GM12875 (cell line): ENCODE data around the gene PHLPP2.
A peak's percentile ranks its signal among the peaks of the same experiment; 100 is the strongest.

ENCODE experiments used
- H3K4me3 ChIP-seq: one replicate; pipeline ENCODE4 v1.5.1; 2011; ENCODE audit warnings: low read depth, low read length, control low read depth
- TF ChIP-seq, protein P1 (sequence below): IDR thresholded peaks from 2 replicates; pipeline ENCODE4 v1.5.1; 2011; ENCODE audit warnings: low read depth, mild to moderate bottlenecking, control low read depth, inconsistent platforms, low read length, moderate library complexity, borderline replicate concordance; ENCODE audit not compliant: insufficient read depth

PHLPP2 gene

GRCh38 chr16:71669926-71670536, 54.5 kb downstream of the PHLPP2 start:
- TF ChIP-seq, protein P1, sequence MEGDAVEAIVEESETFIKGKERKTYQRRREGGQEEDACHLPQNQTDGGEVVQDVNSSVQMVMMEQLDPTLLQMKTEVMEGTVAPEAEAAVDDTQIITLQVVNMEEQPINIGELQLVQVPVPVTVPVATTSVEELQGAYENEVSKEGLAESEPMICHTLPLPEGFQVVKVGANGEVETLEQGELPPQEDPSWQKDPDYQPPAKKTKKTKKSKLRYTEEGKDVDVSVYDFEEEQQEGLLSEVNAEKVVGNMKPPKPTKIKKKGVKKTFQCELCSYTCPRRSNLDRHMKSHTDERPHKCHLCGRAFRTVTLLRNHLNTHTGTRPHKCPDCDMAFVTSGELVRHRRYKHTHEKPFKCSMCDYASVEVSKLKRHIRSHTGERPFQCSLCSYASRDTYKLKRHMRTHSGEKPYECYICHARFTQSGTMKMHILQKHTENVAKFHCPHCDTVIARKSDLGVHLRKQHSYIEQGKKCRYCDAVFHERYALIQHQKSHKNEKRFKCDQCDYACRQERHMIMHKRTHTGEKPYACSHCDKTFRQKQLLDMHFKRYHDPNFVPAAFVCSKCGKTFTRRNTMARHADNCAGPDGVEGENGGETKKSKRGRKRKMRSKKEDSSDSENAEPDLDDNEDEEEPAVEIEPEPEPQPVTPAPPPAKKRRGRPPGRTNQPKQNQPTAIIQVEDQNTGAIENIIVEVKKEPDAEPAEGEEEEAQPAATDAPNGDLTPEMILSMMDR, result no peak
- no peak overlapping the region for H3K4me3 ChIP-seq

- no peak overlapping the region for H3K4me3 ChIP-seq
- TF ChIP-seq, protein P1, result no peak
These were observed 57.4 kb downstream of the PHLPP2 start for GRCh38 chr16:71666928-71667707.

DNA sequence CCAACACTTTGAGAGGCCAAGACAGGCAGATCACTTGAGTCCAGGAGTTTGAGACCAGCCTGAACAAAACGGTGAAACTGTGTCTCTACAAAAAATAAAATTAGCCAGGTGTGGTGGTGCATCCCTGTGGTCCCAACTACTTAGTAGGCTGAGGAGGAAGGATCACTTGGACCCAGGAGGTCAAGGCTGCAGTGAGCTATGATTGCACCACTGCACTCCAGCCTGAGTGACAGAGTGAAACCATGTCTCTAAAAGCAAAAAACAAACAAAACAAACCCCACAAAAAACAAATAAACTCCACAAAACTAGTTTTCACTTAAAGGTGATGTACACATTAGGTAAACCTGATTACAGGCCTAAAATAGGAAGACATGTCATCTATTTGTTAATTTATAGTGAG, 58.2 kb downstream of the PHLPP2 start:
- H3K4me3 ChIP-seq, result no peak overlapping the region
- TF ChIP-seq, protein P1, result no peak

DNA sequence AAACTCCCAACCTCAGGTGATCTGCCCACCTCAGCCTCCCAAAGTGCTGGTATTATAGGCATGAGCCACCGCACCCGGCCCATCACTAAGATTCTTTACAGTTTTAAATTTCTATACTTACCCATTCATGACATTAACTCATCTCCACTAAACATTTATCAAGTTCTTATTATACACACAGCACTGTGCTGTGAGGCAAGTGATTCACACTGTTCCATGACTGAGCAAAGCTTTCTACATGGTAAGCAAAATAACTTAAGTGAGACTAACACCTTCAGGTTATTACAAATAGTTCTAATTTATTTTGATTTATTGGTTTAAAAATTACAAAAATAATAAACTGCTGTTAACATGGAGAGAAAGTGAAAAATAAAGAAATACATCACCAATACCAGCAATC, 65.0 kb downstream of the PHLPP2 start:
- TF ChIP-seq, protein P1, result no peak
- no peak overlapping the region for H3K4me3 ChIP-seq

DNA sequence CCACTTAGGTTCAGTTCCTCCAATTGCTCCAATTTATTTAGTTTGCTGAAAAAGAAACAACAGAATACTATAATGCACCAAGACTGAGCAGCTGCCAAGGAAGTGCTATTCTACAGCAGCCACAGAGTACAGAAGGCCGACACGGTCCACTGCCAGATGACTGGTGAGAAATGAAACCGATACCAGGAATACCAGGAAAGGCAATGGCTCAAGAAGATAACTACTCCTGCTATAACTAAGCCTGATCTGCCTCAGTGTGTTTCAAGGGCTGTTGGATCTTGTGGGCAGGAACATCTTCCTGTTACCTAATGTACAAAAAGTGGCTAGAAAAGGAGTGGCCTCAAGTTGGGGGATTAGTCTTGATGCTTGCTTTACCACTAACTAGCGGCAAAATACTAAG, 65.7 kb downstream of the PHLPP2 start:
- TF ChIP-seq, protein P1, result no peak
- H3K4me3 ChIP-seq, result no peak overlapping the region

- TF ChIP-seq, protein P1, result no peak
These were observed 74.8 kb downstream of the PHLPP2 start for GRCh38 chr16:71649704-71650103.

DNA sequence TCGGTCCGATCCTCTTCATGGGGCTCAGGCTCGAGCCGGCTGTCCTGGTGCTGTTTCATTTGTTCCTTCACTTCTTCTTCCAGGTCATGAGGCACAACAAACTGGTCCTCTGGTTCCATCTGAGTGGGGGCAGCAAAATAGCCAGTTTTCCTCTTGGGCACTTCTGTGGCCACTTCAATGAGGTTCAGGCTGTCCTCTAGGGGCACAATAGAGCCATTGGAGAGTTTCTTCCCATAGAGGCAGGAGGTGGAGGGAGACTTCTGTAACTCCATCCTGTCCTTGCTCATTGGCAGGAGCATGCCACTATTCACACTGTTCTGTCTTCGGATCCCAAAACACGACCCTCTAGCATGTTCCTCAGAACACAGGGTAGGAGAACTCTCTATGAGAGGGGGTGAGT, 75.6 kb downstream of the PHLPP2 start:
- TF ChIP-seq, protein P1, result peak; percentile 43; the same call in 1 of the 2 replicates
- H3K4me3 ChIP-seq, result no peak overlapping the region

More at GRCh38 chr16:71649704-71650103, 74.8 kb downstream of the PHLPP2 start:
- H3K4me3 ChIP-seq, result no peak overlapping the region
